Measurements from ENCODE around the gene SNX1.

SNX1 gene

GRCh38 chr15:64155802-64156651 lies 60.2 kb downstream of the SNX1 start:
- Mint-ChIP-seq H3K27me3 (ENCODE audit: low read depth) (peaks cover 12% of the 10 kb centered on the region), H3K27ac (no peak overlapping the region), H3K36me3 (ENCODE audit: low read depth) (peaks cover 44% of the 10 kb centered on the region), H3K4me3 (no peak overlapping the region), H3K4me1 (ENCODE audit: low read depth) (peaks cover 27% of the 10 kb centered on the region), H3K9me3 (no peaks in the 10 kb centered on the region)

DNA sequence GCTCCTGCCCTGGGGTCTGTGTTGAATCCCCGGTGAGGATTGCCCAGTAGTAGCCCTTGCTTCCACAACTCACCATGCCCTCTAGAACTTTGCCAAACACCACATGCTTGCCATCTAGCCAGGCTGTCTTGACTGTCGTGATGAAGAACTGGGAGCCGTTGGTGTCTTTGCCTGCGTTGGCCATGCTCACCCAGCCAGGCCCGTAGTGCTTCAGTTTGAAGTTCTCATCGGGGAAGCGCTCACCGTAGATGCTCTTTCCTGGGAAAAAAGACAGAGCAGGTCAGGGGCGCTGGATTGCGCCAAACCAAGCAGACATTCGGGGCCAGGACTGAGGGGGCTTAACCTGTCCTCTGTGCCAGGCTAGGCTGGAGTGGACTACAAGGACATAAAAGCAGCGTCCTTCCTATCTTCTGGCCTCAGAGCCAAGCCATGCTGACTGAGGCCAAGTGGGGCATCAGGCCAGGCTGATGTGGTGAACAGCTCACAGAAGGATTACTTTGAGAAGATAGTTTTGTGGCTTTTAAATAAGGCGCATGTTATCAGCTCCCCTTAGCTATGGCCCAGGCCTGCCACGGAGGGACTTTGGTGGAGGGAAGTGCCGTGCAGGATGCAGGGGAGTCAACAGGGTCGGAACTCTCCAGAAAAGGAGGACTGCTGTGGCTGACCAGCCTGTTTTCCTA lies 61.0 kb downstream of the SNX1 start:
- Mint-ChIP-seq H3K9me3 (no peaks in the 10 kb centered on the region), H3K4me3 (no peak overlapping the region), H3K27ac (no peak overlapping the region), H3K27me3 (ENCODE audit: low read depth) (peaks cover 12% of the 10 kb centered on the region), H3K36me3 (ENCODE audit: low read depth) (peaks cover 47% of the 10 kb centered on the region), H3K4me1 (ENCODE audit: low read depth) (peaks cover 30% of the 10 kb centered on the region)

DNA sequence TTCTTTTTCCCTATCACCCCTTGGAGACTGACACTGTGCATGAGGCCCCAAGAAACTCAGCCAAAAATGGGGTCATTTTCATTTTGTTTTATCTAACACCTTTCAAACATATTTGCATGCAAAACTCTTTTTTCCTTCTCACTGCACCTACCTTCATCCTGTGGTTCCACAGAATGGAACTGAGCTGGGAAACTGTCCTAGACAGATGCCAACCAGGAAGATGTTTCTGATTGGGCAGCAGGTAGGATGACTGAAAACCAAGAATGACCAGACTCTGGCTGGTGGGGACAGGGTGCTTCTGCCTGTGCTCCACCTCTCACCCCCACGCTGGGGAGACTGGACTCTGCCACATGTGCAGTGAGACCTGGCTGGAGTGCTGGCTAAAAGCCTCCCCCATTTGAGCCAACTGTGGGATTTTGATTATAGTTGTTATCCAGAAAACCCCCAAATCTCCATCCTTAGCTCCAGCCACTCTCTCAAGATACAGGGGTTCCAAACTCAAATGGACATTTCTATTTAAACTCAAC lies 61.9 kb downstream of the SNX1 start:
- H3K27me3 Mint-ChIP-seq (ENCODE audit: low read depth): peaks cover 8% of the 10 kb centered on the region
- H3K9me3 Mint-ChIP-seq: no peaks in the 10 kb centered on the region
- H3K4me3 Mint-ChIP-seq: no peak overlapping the region
- peaks cover 33% of the 10 kb centered on the region for H3K4me1 Mint-ChIP-seq (ENCODE audit: low read depth)
- H3K27ac Mint-ChIP-seq: no peak overlapping the region
- H3K36me3 Mint-ChIP-seq (ENCODE audit: low read depth): peaks cover 53% of the 10 kb centered on the region

- H3K9me3 Mint-ChIP-seq: no peaks in the 10 kb centered on the region
- peaks cover 29% of the 10 kb centered on the region for H3K4me1 Mint-ChIP-seq (ENCODE audit: low read depth)
- peaks cover 54% of the 10 kb centered on the region for H3K36me3 Mint-ChIP-seq (ENCODE audit: low read depth)
- no peak overlapping the region for H3K27ac Mint-ChIP-seq
- no peak overlapping the region for H3K4me3 Mint-ChIP-seq
- peaks cover under 1% of the 10 kb centered on the region for H3K27me3 Mint-ChIP-seq (ENCODE audit: low read depth)
Measured at GRCh38 chr15:64158363-64159134, 62.8 kb downstream of the SNX1 start.

DNA sequence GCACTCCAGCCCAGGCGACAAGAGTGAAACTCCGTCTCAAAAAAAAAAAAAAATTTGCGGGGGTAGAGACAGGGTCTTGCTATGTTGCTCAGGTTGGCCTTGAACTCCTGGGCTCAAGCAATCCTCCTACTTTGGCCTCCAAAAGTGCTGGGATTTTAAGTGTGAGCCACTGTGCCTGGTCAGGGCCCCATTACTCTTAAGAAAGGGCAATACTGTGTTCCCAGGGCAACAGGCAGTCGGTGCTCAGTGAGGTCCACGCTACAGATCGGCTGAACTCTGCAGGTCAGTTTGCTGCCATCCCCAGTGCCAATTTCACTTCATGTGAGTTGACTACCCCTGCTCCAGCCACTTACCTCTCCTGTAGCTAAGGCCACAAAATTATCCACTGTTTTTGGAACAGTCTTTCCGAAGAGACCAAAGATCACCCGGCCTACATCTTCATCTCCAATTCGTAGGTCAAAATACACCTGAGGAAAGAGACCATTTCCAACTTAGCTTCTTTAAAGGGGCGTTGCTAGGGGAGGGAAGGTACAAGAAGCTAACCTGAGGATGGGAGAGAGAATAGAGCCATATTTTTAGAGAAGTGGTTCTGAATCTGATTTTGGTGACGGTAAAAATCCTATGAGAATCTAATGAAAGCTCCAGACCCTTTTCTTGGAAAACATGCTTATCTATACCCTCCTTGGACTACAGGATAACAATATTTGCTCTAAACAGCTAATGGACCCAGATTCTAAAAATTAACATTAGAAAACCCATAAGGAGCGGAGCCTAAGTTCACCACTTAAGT lies 66.1 kb downstream of the SNX1 start:
- H3K9me3 Mint-ChIP-seq: no peaks in the 10 kb centered on the region
- H3K36me3 Mint-ChIP-seq (ENCODE audit: low read depth): peaks cover 42% of the 10 kb centered on the region
- peak overlapping the region; percentile 85 for H3K4me3 Mint-ChIP-seq
- no peaks in the 10 kb centered on the region for H3K27me3 Mint-ChIP-seq (ENCODE audit: low read depth)
- H3K4me1 Mint-ChIP-seq (ENCODE audit: low read depth): peaks cover 45% of the 10 kb centered on the region
- H3K27ac Mint-ChIP-seq: peak overlapping the region; percentile 87

- peaks cover 46% of the 10 kb centered on the region for H3K4me1 Mint-ChIP-seq (ENCODE audit: low read depth)
Measured at GRCh38 chr15:64162478-64162868, 66.7 kb downstream of the SNX1 start.

GRCh38 chr15:64162869-64163658 lies 67.3 kb downstream of the SNX1 start, which contains the start of gene PPIB:
PPIB (minus strand) TSS chr15:64163022; CDS start chr15:64162986, 36 bp downstream.
- H3K27ac Mint-ChIP-seq: peak within 1 kb of the TSS; percentile 98
- peak within 1 kb of the TSS; percentile 93 for H3K4me3 Mint-ChIP-seq
- H3K36me3 Mint-ChIP-seq (ENCODE audit: low read depth): peaks cover 32% of the 10 kb centered on the region
- no peaks in the 10 kb centered on the region for H3K9me3 Mint-ChIP-seq
- peaks cover 44% of the 10 kb centered on the region for H3K4me1 Mint-ChIP-seq (ENCODE audit: low read depth)
- no peaks in the 10 kb centered on the region for H3K27me3 Mint-ChIP-seq (ENCODE audit: low read depth)

More at GRCh38 chr15:64162478-64162868, 66.7 kb downstream of the SNX1 start:
- no peaks in the 10 kb centered on the region for H3K27me3 Mint-ChIP-seq (ENCODE audit: low read depth)
- H3K4me3 Mint-ChIP-seq: peak overlapping the region; percentile 85
- H3K36me3 Mint-ChIP-seq (ENCODE audit: low read depth): peaks cover 38% of the 10 kb centered on the region
- H3K27ac Mint-ChIP-seq: peak overlapping the region; percentile 87
- H3K9me3 Mint-ChIP-seq: no peaks in the 10 kb centered on the region

DNA sequence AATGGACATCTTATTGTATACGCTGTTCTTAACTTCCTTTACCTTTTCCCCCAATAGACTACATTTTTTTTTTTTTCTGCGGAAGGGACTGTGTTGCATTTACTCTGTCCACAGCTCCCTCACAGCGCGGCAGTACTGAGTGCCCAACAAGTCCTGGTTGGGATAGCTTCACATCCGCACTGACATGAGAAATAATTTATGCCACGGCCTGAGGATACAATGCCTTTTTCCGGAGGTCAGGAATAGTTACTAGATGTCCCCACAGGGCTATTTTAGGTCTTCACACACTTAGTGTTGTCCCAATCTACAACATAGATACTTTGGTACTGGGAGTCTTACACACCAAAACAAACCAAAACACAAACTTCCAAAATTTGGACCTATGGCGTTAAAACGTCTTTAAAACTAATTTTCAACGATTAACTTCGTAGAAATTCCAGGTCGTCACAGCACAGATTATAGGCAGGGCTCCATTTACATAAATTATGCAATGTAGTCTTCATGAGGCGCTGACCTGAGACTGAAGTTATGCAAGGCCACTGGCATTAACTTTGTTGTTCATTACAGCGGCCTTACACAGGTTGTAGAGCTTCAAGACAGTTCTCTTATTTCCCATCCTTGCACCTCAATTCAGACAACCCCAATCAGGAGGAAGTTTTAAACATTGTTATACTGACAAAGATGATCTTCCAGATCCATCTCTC lies 68.0 kb downstream of the SNX1 start:
- Mint-ChIP-seq H3K4me1 (ENCODE audit: low read depth) (peaks cover 39% of the 10 kb centered on the region), H3K27me3 (ENCODE audit: low read depth) (no peaks in the 10 kb centered on the region), H3K9me3 (no peaks in the 10 kb centered on the region), H3K27ac (peak overlapping the region; percentile 98), H3K4me3 (peak overlapping the region; percentile 93), H3K36me3 (ENCODE audit: low read depth) (peaks cover 26% of the 10 kb centered on the region)

- peak overlapping the region; percentile 98 for H3K27ac Mint-ChIP-seq
- peaks cover 37% of the 10 kb centered on the region for H3K4me1 Mint-ChIP-seq (ENCODE audit: low read depth)
- H3K36me3 Mint-ChIP-seq (ENCODE audit: low read depth): peaks cover 20% of the 10 kb centered on the region
- no peaks in the 10 kb centered on the region for H3K9me3 Mint-ChIP-seq
- H3K4me3 Mint-ChIP-seq: peak overlapping the region; percentile 38
- H3K27me3 Mint-ChIP-seq (ENCODE audit: low read depth): no peaks in the 10 kb centered on the region
Measured at GRCh38 chr15:64164436-64164835, 68.7 kb downstream of the SNX1 start.

DNA sequence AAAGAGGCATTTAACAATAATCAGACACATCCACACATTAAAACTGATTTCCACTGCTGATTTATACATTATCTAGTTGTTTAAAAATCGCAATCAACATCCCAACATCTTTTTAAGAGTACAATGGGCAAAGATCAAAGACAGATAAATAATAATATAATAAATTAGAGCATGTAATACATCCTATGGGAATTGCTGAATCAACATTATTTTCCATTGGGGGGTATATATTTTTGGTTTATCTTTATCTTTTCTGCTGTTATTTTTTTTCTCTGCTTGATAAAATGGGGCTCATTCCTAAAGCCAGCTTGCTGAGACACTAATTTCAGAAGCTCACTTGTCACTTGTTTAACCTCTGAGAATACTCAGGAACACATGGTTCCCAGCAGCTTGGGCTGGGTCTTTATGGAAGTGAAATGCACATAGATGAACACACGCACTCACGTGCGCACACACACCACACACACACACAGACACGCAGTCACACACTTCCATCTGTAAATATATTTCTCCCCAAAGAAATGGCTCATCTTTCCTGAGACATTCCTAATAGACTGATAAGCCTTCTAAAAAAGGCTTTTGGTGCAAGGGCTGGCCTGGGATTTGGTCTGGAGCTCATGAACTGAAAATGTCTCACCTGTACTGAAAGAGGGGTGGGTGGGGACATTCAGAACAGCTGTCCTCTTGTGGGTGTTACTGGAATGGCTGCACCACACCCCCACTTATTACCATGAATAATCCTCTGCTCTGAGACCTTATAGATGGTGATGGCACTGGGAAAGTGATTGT lies 70.5 kb downstream of the SNX1 start:
- Mint-ChIP-seq H3K4me1 (ENCODE audit: low read depth) (peaks cover 29% of the 10 kb centered on the region), H3K4me3 (no peak overlapping the region), H3K9me3 (no peaks in the 10 kb centered on the region), H3K36me3 (ENCODE audit: low read depth) (peaks cover 18% of the 10 kb centered on the region), H3K27me3 (ENCODE audit: low read depth) (no peaks in the 10 kb centered on the region), H3K27ac (peak overlapping the region; percentile 62)

GRCh38 chr15:64180235-64180824 lies 84.5 kb downstream of the SNX1 start:
- H3K4me1 Mint-ChIP-seq (ENCODE audit: low read depth): peaks cover 9% of the 10 kb centered on the region
- H3K9me3 Mint-ChIP-seq: no peaks in the 10 kb centered on the region
- H3K27ac Mint-ChIP-seq: no peak overlapping the region
- no peaks in the 10 kb centered on the region for H3K27me3 Mint-ChIP-seq (ENCODE audit: low read depth)
- no peak overlapping the region for H3K4me3 Mint-ChIP-seq
- peaks cover 27% of the 10 kb centered on the region for H3K36me3 Mint-ChIP-seq (ENCODE audit: low read depth)

GRCh38 chr15:64182859-64183370 lies 87.1 kb downstream of the SNX1 start:
- Mint-ChIP-seq H3K27me3 (ENCODE audit: low read depth) (no peaks in the 10 kb centered on the region), H3K36me3 (ENCODE audit: low read depth) (peaks cover 26% of the 10 kb centered on the region), H3K4me3 (no peak overlapping the region), H3K9me3 (no peaks in the 10 kb centered on the region), H3K27ac (no peak overlapping the region), H3K4me1 (ENCODE audit: low read depth) (peaks cover 14% of the 10 kb centered on the region)

All from T-helper 1 cell treated with Interleukin-12 subunit alpha and Interleukin-12 subunit beta and Interleukin-4 antibody, amounts not matched to agents 30 μg/mL and 1 μg/mL, for 36 hours (primary cell).